HG02678 (cell line): ENCODE results near the gene CALD1.

ENCODE experiments used
- ATAC-seq: cut with Tn5 transposase; IDR thresholded peaks from one replicate; pipeline ENCODE4 v1.9.1; 2021; ENCODE audit warnings: mild to moderate bottlenecking, moderate library complexity; ENCODE audit not compliant: unreplicated experiment

The CALD1 gene

GRCh38 chr7:134856691-134857090 is 77.3 kb downstream of the CALD1 start:
- ATAC-seq: no peak

DNA sequence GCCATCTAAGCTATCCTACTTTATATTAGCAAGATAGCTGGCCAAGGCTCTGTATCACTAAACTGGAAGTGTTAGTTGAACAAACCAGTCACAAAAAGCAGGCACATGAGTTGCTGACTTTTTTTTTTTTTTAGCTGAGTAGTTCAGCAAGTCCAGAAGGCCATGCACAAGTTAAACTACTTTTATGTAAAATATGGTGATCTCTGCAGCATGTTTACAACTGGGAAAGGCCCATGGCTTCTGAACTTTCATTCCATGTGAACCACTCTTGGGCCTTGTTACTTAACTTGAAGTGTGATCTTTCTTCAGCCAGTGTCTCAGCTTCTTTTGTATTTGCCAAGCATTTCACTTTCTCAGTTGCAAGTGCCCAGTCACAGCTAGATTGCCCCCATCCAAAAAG is 78.5 kb downstream of the CALD1 start:
- no peak for ATAC-seq

- no peak for ATAC-seq
These were observed 80.3 kb downstream of the CALD1 start for GRCh38 chr7:134859783-134860182.

DNA sequence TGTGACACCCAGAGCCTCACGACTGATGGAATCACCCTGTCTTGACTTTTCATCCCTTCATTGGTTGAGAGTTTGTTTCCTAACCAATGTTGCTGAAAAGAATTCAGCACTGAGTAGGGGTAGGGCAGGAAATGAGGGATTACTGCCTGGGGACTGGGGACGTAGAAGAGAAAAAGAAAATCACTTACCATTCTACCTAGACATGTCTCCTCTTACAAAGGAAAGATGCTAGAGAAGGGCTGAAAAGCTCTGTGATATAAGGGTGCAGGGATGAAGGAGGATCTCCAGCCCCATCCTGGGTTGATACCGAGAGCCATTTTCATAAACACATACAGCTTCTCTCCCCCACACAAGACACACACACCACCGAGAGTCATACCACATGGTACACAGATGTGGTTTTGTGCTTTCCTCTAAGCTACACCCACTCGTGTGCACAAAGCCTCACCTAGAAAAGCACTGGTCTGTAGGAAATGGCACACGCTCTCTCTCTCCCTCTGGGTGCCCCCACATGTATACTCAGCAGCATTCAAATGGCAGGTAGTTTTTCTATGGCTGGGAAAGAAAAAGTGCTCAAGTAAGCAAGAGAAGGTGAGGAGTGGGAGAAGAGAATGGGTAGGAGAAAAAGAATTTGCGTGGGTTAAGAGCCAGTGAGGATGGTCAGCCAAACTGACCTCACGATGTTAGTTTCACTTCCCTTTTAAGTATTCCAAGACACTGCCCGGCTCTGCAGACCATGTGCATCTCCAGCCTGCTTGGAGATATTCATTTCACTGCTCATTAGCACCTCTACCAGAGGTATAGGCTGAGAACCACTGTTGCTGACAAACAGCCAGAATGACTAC is 85.8 kb downstream of the CALD1 start:
- peak; percentile 72 for ATAC-seq

DNA sequence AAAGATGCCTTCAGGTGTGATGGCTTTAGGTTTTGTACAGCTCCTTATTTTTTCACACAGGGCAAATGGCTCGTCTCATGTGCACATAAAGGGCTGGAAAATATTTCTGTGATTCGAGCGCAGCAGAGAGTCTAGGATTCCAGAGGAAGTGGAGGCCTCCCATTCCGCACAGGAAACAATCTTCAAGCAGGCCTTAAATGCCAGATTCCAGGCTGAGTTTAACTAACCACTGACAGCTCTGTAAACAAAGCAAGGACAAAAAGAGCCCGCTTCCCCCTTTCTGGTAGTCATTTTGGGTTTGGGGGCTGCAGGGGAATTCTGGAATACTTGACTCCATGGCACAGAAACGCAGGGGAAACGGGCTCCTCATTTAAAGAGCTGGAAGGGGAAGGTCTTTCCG is 87.2 kb downstream of the CALD1 start:
- no peak for ATAC-seq

DNA sequence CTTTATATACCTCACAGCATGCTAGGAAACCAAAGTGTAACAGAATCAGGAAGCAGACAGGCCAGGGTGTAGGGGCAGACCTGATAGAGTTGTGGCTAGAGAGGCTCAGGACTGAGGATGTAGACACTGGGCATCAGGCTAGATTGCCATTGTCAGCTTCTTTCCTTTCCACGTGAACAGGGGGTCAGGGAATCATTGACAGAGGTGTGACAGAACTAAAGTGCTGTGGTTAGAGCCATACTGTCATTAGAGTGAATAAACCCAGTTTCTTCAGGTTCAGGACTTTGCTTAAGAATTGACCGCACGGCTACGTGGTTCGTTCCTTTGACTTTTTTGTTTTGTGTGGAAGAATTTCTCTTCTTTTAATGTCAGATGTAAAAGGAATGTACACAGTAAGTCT is 90.7 kb downstream of the CALD1 start:
- ATAC-seq: no peak

GRCh38 chr7:134870781-134871180 is 91.3 kb downstream of the CALD1 start:
- no peak for ATAC-seq

DNA sequence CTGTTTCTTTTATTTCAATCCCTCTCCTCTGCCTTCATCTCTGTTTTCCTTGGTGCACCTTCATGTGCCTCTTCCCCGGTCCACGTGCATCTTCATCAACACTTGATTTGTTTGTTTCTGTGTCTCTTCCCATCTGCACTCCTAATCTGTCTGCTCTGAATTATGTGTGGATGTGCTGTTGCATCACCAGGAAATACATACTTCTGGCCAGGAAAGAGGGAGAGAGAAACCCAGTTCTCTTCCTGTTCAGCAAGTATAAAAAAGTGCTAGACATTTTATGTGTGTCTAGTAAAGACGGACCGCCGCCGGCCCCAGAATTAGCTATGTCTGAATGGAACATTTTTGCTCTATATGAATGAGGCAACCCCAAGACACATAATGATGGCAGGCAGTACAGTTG is 93.8 kb downstream of the CALD1 start:
- ATAC-seq: no peak

DNA sequence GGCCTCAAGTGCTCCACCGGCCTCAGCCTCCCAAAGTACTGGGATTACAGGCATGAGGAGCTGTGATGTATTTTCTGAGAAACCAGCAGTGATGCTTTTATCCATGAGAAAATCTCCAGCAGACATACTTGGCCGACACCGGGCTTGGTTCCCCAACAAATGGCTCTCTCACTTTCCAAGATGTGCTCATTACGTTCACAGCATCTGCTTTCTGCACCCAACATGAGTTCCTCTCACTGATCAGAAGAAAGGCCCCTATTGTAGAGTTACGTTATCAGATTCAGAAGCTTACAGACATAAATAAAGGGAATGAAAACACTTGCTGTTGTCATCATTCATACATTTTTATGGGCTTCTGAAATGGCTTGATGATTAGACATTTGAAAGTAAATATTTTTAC is 95.0 kb downstream of the CALD1 start:
- no peak for ATAC-seq

DNA sequence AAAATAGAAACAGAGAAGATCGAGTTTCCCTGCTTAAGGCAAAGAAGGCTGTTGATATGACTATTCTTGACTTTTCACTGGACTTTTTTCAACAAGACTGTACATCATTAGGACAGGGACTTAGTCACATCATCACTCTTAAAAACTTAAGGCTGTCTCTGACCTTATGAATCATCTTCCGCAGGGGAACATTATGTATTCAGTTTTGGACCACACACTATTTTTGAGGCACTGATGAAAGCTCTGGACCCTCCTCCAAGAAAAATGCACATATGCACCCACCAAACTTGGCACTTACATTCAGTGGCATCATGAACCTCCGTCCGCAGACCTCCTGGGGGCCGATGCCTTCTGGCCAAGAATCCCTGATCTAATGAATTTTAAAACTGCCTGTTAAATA is 96.4 kb downstream of the CALD1 start:
- no peak for ATAC-seq

DNA sequence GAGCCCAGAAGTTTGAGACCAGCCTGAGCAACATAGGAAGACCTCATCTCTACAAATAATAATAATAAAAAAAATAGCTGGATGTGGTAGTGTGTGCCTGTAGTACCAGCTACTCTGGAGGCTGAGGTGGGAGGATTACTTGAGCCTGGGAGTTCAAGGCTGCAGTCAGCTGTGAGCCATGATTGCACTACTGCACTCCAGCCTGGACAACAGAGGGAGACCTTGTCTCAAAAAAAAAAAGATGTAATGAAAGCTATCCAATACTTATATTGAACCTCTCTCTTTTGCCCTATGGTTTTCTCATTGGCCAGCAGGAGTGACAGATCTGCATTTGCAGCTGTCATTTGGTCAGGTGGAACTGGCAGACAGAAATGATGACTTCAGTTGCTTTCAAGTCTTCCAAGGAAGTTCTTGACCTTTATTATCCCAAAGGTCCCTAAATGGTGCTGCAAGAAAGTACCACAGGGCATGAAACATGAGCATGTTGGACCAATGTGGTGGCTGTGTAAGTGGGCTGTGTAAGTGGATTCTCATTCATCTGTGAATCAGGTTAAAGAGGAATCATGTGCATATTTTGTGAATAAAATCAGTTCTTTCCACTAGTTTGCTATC is 99.4 kb downstream of the CALD1 start:
- no peak for ATAC-seq

GRCh38 chr7:134879815-134880475 is 100.5 kb downstream of the CALD1 start:
- no peak for ATAC-seq

- ATAC-seq: no peak
These were observed 103.0 kb downstream of the CALD1 start for GRCh38 chr7:134882481-134882880.

- no peak for ATAC-seq
These were observed 106.5 kb downstream of the CALD1 start for GRCh38 chr7:134885967-134886352.

DNA sequence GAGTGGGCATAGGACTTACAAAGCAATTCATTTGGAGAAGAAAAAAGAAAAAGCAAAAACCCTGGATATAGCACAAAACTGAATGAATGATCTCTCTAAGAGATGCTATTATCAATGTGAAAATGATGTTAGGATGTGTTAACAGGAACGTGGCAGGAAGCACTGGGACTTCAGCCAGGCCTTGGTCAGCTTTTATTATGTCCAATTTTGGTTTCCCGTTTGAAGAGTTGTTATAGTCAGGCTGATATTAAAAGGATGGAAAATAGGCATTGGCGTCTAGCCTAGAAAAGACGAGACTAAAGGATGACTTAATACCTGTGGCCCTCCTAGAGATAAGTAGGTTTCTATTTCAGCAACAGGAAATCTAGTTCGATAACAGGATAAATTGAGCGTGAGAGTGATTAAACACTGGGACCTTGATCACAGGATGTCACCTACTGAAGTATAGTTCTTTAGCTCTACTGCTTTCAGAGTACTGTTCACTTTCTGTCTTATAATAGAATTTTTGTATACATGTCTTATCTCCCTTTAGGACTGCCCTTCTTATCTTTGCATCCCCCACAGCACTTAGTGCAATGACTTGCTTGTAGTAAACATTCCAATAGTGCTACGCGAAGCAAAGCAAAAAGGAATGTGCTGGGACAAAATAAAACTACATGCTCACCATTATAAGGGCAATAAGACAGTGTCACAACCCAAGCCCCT is 107.1 kb downstream of the CALD1 start:
- no peak for ATAC-seq

DNA sequence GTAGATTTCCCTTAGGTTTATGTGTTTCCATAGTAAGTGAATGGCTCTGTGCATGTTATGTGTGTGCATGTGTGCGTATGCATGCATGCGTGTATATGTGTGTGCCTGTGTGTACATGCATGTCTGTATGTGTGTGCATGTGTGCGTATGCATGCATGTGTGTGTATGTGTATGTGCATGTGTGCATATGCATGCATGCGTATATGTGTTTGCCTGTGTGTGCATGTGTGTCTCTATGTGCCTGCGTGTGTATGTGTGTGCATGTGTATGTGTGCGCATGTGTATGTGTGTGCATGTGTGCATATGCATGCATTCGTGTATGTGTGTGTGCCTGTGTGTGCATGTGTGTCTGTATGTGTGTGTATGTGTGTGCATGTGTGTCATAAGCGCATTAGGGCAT is 108.1 kb downstream of the CALD1 start:
- ATAC-seq: no peak

GRCh38 chr7:134888141-134888740 is 108.8 kb downstream of the CALD1 start:
- no peak for ATAC-seq

DNA sequence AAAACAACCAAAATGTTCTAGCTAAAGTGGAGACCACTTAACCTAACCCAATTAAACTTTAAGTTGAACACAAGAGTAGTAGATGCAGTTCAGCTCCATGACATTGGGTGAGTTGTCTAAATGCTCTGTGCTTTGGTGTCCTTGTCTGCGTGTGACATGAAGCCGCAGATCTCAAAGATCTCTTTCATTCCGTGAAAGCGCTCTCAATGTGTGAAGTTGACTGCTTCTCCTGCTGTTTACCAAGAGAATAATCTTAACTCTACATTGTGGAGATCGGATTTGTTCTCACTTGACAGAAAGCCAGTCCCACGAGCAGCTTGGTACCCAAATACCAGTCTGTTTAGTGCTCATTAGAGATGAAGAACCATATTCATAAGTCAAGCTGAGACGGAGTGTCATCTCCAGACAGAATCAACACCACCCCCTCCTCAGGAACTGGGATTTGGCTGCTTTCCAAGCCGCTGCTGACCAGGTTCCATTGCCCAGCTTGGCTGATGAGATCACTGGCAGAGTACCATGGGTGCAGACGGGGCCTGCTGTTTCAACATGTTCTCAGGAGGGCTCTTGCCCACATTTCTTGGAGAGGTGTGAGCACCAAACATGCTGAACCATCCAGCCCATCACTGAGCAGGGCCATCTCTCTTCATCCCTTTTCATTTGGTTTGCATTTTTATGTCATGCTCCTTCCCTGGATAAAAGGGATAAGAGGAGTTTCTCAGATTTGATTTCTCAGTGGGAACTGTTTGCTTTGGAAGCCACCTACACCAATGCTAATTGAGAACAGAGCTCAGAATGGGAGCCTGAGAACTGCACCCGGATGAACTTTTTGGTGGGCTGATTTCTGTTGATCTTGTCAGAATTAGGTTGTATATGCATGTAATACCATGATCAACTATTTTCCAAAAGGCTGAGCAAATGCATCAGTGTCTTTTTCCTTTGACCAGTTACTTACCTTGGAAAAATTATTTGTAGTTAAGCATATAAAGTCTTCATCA is 111.1 kb downstream of the CALD1 start:
- no peak for ATAC-seq

DNA sequence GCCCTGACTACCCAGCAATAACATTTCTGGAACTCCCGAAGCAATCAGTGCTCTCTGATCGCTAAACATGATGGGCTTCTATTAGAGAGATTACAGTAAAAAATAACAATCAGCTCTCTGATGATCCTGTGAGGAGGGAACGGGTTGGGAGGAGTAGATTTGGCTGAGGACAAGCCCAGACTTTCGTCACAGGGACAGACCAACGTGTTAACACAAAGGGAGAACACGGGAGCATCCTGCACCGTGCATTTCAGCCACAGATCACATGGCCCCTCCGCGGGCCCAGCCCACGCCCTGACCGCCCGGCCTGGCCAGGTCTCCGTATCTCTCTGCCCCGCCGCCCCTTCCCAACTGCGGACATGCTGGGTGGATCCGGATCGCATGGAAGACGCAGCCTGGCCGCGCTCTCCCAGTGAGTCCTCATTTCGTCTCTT is 111.8 kb downstream of the CALD1 start:
- ATAC-seq: no peak
